ENCODE data around the gene MRPS7.
A peak's percentile ranks its signal among the peaks of the same experiment; 100 is the strongest.
"Not testable (repeated sequence)": the region's sequence is repeated elsewhere in the genome, so short reads cannot be mapped to it uniquely, and the experiment has no call there.

Gene MRPS7

GRCh38 chr17:75270218-75270965 is 8.7 kb downstream of the MRPS7 start:
- Histone ChIP-seq H3K4me3 (ENCODE audit: low read length) (peak overlapping the region; percentile 96), H3K9me3 (ENCODE audit: low read length) (no peaks in the 10 kb centered on the region), H2AFZ (ENCODE audit: low read depth, low read length) (peak overlapping the region; percentile 96), H3K36me3 (ENCODE audit: insufficient read depth, low read length) (peaks cover 10% of the 10 kb centered on the region), H3K4me1 (ENCODE audit: insufficient read depth, low read length) (peaks cover 13% of the 10 kb centered on the region), H3K27me3 (ENCODE audit: insufficient read depth, low read length) (no peaks in the 10 kb centered on the region)

GRCh38 chr17:75270966-75271232 is 9.2 kb downstream of the MRPS7 start, which contains the start of gene MIF4GD:
MIF4GD (minus strand) TSS chr17:75271231; CDS start chr17:75270195, 1,036 bp downstream.
- Histone ChIP-seq H2AFZ (ENCODE audit: low read depth, low read length) (peak within 1 kb of the TSS; percentile 96), H3K27me3 (ENCODE audit: insufficient read depth, low read length) (no peaks in the 10 kb centered on the region), H3K36me3 (ENCODE audit: insufficient read depth, low read length) (peaks cover 5% of the 10 kb centered on the region), H3K4me1 (ENCODE audit: insufficient read depth, low read length) (peaks cover 13% of the 10 kb centered on the region), H3K4me3 (ENCODE audit: low read length) (peak within 1 kb of the TSS; percentile 96), H3K9me3 (ENCODE audit: low read length) (no peaks in the 10 kb centered on the region)

- peak overlapping the region; percentile 89 for H2AFZ ChIP-seq (ENCODE audit: low read depth, low read length)
- peak overlapping the region; percentile 96 for H3K4me3 ChIP-seq (ENCODE audit: low read length)
- no peaks in the 10 kb centered on the region for H3K9me3 ChIP-seq (ENCODE audit: low read length)
- no peaks in the 10 kb centered on the region for H3K27me3 ChIP-seq (ENCODE audit: insufficient read depth, low read length)
- H3K36me3 ChIP-seq (ENCODE audit: insufficient read depth, low read length), result peaks cover 4% of the 10 kb centered on the region
- H3K4me1 ChIP-seq (ENCODE audit: insufficient read depth, low read length), result peaks cover 13% of the 10 kb centered on the region
Observed at GRCh38 chr17:75271233-75271954, 9.7 kb downstream of the MRPS7 start.

GRCh38 chr17:75271955-75272847 is 10.5 kb downstream of the MRPS7 start:
- Histone ChIP-seq H3K27me3 (ENCODE audit: insufficient read depth, low read length) (no peaks in the 10 kb centered on the region), H3K4me1 (ENCODE audit: insufficient read depth, low read length) (peaks cover 13% of the 10 kb centered on the region), H3K9me3 (ENCODE audit: low read length) (no peaks in the 10 kb centered on the region)

GRCh38 chr17:75272848-75273184 is 11.1 kb downstream of the MRPS7 start:
- no peaks in the 10 kb centered on the region for H3K27me3 ChIP-seq (ENCODE audit: insufficient read depth, low read length)
- no peaks in the 10 kb centered on the region for H3K9me3 ChIP-seq (ENCODE audit: low read length)
- no peaks in the 10 kb centered on the region for H3K36me3 ChIP-seq (ENCODE audit: insufficient read depth, low read length)
- no peak overlapping the region for H3K4me3 ChIP-seq (ENCODE audit: low read length)
- no peak overlapping the region for H2AFZ ChIP-seq (ENCODE audit: low read depth, low read length)
- peaks cover 13% of the 10 kb centered on the region for H3K4me1 ChIP-seq (ENCODE audit: insufficient read depth, low read length)

More at GRCh38 chr17:75271955-75272847, 10.5 kb downstream of the MRPS7 start:
- Histone ChIP-seq H2AFZ (ENCODE audit: low read depth, low read length) (peak overlapping the region; percentile 89), H3K36me3 (ENCODE audit: insufficient read depth, low read length) (no peaks in the 10 kb centered on the region), H3K4me3 (ENCODE audit: low read length) (peak overlapping the region; percentile 96)

- Histone ChIP-seq H3K4me1 (ENCODE audit: insufficient read depth, low read length) (peaks cover 13% of the 10 kb centered on the region), H2AFZ (ENCODE audit: low read depth, low read length) (no peak overlapping the region), H3K36me3 (ENCODE audit: insufficient read depth, low read length) (no peaks in the 10 kb centered on the region), H3K27me3 (ENCODE audit: insufficient read depth, low read length) (no peaks in the 10 kb centered on the region), H3K9me3 (ENCODE audit: low read length) (no peaks in the 10 kb centered on the region), H3K4me3 (ENCODE audit: low read length) (no peak overlapping the region)
Observed at GRCh38 chr17:75273977-75274708, 12.5 kb downstream of the MRPS7 start.

GRCh38 chr17:75277664-75278071 is 16.0 kb downstream of the MRPS7 start:
- H3K4me1 ChIP-seq (ENCODE audit: insufficient read depth, low read length), result no peaks in the 10 kb centered on the region
- H3K9me3 ChIP-seq (ENCODE audit: low read length), result no peaks in the 10 kb centered on the region
- no peak overlapping the region for H2AFZ ChIP-seq (ENCODE audit: low read depth, low read length)
- no peak overlapping the region for H3K4me3 ChIP-seq (ENCODE audit: low read length)
- H3K27me3 ChIP-seq (ENCODE audit: insufficient read depth, low read length), result no peaks in the 10 kb centered on the region
- H3K36me3 ChIP-seq (ENCODE audit: insufficient read depth, low read length), result no peaks in the 10 kb centered on the region

- H3K27me3 ChIP-seq (ENCODE audit: insufficient read depth, low read length); H3K4me1 ChIP-seq (ENCODE audit: insufficient read depth, low read length); H3K9me3 ChIP-seq (ENCODE audit: low read length); H3K36me3 ChIP-seq (ENCODE audit: insufficient read depth, low read length); H3K4me3 ChIP-seq (ENCODE audit: low read length); H2AFZ ChIP-seq (ENCODE audit: low read depth, low read length): not testable (repeated sequence)
Observed at GRCh38 chr17:75280189-75280588, 18.5 kb downstream of the MRPS7 start.

- Histone ChIP-seq H2AFZ (ENCODE audit: low read depth, low read length) (no peak overlapping the region), H3K36me3 (ENCODE audit: insufficient read depth, low read length) (no peaks in the 10 kb centered on the region)
Observed at GRCh38 chr17:75285123-75285522, 23.4 kb downstream of the MRPS7 start.

GRCh38 chr17:75287221-75287620 is 25.5 kb downstream of the MRPS7 start:
- Histone ChIP-seq H3K4me1 (ENCODE audit: insufficient read depth, low read length) (peaks cover 6% of the 10 kb centered on the region), H2AFZ (ENCODE audit: low read depth, low read length) (no peak overlapping the region), H3K4me3 (ENCODE audit: low read length) (no peak overlapping the region), H3K36me3 (ENCODE audit: insufficient read depth, low read length) (no peaks in the 10 kb centered on the region), H3K9me3 (ENCODE audit: low read length) (no peaks in the 10 kb centered on the region), H3K27me3 (ENCODE audit: insufficient read depth, low read length) (no peaks in the 10 kb centered on the region)

More at GRCh38 chr17:75285123-75285522, 23.4 kb downstream of the MRPS7 start:
- no peak overlapping the region for H3K4me3 ChIP-seq (ENCODE audit: low read length)
- no peaks in the 10 kb centered on the region for H3K9me3 ChIP-seq (ENCODE audit: low read length)
- H3K27me3 ChIP-seq (ENCODE audit: insufficient read depth, low read length), result no peaks in the 10 kb centered on the region
- H3K4me1 ChIP-seq (ENCODE audit: insufficient read depth, low read length), result peaks cover 6% of the 10 kb centered on the region

GRCh38 chr17:75288359-75288758 is 26.7 kb downstream of the MRPS7 start:
- Histone ChIP-seq H3K4me3 (ENCODE audit: low read length) (peak overlapping the region; percentile 67), H3K27me3 (ENCODE audit: insufficient read depth, low read length) (no peaks in the 10 kb centered on the region), H2AFZ (ENCODE audit: low read depth, low read length) (no peak overlapping the region), H3K36me3 (ENCODE audit: insufficient read depth, low read length) (no peaks in the 10 kb centered on the region), H3K4me1 (ENCODE audit: insufficient read depth, low read length) (peaks cover 6% of the 10 kb centered on the region), H3K9me3 (ENCODE audit: low read length) (no peaks in the 10 kb centered on the region)

- H3K27me3 ChIP-seq (ENCODE audit: insufficient read depth, low read length), result no peaks in the 10 kb centered on the region
- peak overlapping the region; percentile 67 for H3K4me3 ChIP-seq (ENCODE audit: low read length)
- H2AFZ ChIP-seq (ENCODE audit: low read depth, low read length), result peak overlapping the region; percentile 82
- peaks cover 6% of the 10 kb centered on the region for H3K4me1 ChIP-seq (ENCODE audit: insufficient read depth, low read length)
- H3K36me3 ChIP-seq (ENCODE audit: insufficient read depth, low read length), result no peaks in the 10 kb centered on the region
- no peaks in the 10 kb centered on the region for H3K9me3 ChIP-seq (ENCODE audit: low read length)
Observed at GRCh38 chr17:75288770-75289114, 27.1 kb downstream of the MRPS7 start.

Measured in neuron (in vitro differentiated cells).